GM18498 (cell line): ENCODE data around the gene FAM241A.
A peak's percentile ranks its signal among the peaks of the same experiment; 100 is the strongest.

ENCODE experiments used
- ATAC-seq: cut with Tn5 transposase; IDR thresholded peaks from one replicate; pipeline ENCODE4 v1.9.1; 2021; ENCODE audit warnings: mild to moderate bottlenecking, moderate library complexity; ENCODE audit not compliant: unreplicated experiment

Gene FAM241A

DNA sequence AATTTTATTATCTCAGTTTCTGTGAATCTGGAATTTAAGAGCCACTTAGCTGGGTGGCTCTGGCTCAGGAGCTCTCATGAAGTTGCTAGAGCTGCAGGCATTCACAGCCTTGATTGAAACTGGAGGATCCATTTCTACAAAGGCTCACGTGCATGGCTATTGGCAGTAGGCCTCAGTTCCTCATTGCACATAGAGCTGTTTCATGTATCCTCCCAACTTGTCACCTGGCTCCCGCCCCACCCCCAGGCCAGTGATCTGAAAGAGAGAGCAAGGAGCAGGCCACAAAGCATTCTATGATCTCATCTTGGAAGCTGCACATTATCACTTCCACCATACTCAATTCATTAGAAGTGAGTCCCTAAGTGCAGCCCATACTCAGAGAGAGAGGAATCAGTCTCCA lies 67.8 kb downstream of the FAM241A start:
- peak; percentile 77 for ATAC-seq

DNA sequence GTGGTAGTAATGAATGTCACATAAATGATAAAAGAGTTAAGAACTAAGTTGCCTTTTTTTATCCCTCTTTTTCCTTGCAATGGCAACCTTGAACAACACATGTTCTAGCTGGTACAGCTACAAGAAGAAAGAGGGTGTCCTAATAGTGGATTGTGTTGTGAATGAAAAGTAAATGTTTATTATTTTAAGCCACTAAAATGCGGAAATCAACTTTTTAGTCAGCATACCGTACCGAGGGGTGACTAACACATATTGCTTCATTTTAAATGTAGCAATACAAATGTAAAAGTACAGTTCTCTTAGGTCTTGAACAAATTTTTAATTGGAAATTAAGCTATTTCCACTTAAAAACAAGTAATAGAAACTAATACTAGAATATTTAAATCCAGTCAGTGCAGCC lies 68.6 kb downstream of the FAM241A start:
- ATAC-seq, result no peak

DNA sequence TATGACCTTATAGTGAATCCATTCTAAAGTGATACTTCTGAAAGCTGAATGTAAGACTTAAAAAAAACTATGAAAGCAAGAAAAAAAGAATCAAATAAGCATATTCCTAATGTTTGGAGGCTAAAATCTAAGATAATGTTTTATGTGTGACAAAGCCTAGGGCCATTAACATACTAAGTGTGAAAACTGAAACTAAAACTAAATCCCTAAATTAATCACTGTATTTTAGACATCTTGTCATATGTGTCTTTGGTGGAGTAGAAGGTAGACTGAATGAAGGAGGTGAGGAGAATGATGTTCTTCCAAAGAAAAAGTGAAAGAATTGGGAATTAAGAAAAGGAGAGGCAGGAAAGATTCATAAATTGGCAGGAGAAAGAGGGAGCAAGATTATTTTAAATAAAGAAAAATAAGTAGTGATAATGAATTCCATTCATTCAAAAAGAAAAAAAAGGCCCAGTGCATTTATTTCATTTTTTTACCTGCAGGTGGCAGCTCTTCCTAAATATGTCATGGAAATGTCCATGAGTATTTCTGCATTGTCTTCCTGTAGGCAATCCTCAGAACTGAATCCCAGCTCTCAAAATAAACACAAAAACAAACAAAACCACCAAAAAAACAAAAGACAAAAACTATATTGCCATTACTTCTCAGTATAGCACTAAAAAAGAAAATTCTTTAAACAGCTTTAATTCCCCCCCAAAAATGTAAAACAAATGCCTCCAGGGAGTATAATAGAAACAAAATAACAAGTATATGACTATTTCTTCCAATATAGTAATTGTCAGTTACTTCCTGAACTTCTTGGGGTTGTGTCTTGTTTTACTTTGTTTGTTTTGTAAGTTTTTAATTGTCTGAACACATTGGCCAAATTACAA lies 69.4 kb downstream of the FAM241A start:
- ATAC-seq, result no peak

DNA sequence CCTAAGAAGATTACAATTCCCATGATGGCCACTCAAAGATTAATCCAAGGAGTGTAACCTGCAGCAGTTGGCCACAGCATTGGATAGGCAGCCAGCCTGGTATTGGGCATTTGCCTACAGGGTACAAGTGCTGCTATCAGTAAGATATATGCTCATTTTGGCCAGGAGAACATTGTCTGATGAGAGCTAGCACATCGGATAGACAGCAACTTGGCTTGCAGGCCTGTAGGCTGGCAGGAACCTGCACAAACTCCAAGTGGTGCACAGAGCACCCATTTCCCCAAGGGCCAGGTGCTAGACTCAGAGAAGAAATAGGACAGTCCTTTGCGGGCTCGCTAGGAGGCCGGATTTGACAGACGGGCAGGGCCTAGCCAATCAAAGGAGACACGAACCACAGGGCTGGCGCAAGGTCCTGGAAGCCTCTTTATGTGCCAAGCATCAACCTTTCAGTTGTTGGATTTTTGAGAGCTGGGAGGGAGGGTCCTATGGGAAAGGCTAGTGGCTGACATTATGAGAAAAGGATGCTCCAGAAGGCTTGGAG lies 74.6 kb downstream of the FAM241A start:
- no peak for ATAC-seq

DNA sequence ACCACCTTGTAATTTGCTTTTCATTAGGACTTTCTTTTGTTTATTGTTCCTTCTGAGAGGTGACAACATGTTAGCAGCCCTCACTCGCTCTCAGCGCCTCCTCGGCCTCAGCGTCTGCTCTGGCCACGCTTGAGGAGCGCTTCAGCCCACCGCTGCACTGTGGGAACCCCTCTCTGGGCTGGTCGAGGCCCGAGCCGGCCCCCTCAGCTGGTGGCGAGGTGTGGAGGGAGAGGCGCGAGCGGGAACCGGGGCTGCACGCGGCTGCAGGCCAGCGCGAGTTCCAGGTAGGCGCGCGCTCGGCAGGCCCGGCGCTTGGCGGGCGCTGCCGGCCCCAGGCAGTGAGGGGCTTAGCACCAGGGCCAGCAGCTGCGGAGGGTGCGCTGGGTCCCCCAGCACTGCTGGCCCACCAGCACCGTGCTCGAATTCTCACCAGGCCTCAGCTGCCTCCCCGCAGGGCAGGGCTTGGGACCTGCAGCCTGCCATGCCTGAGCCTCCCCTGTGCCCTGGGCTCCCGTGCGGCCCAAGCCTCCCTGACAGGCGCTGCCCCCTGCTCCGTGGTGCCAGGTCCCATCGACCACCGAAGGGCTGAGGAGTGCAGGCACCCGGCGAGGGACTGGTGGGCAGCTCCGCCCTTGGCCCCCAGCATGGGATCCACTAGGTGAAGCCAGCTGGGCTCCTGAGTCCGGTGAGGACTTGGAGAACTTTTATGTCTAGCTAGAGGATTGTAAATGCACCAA lies 77.1 kb downstream of the FAM241A start:
- ATAC-seq, result no peak

DNA sequence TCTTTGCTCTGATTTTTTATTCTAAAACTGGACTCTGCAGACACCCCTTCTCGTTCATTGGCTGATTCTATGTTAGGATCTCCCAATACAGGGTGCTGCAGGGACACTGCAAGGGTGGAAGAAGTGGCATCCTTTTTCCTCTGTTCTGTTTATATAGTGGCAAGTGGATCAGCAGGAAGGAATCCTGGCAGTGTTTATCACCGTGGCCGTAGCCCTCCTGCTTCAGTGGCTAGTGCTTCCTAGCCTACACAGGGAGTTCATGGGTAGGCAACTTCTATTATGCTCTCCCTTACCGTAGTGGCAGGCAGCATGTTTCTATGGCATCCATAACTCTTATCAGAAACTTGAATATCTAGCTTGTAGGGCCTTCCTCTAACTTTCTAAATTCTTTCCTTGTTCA lies 79.9 kb downstream of the FAM241A start:
- ATAC-seq, result no peak

DNA sequence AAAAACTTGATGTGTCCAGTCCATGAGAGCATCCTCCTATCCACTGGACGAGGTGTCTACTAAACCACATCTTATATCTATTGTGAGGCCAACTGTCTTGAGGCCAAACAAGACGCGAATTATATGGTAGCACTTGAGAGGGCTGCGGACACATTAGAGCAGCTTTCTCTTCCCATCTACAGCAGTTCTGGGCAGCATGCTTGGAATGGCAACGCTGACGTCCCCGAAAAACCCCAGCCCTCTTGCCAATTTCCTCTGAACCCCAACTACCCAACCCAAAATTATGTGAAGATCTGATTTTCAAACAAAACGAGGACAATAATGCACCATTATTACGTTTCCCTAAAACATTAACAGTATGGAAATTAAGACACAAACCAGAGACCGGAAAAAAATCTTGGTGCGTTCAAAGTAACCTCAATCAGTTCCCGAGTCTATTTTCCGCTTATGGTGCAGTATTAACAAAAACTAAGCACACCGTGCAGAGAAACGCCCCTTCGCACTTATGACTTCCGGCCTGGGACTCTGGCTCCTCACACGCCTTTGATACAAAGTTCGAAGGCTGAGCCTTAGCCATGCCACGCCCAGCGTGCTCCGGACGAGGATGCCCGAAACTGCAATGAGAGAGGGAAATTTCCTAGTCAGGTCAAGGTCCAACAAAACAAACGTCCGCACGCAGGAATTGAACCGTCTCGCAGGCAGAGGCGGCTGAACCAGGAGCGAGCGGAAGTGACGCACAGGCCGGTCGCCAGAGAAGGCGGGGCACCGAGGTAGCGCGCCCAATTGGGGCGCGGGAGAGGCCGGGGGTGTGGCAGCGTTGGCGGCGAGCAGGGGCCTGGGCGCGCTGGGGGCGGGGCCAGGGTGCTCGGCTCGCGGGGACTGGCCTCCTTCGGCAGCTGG lies 85.9 kb downstream of the FAM241A start:
- peak; percentile 90 for ATAC-seq

DNA sequence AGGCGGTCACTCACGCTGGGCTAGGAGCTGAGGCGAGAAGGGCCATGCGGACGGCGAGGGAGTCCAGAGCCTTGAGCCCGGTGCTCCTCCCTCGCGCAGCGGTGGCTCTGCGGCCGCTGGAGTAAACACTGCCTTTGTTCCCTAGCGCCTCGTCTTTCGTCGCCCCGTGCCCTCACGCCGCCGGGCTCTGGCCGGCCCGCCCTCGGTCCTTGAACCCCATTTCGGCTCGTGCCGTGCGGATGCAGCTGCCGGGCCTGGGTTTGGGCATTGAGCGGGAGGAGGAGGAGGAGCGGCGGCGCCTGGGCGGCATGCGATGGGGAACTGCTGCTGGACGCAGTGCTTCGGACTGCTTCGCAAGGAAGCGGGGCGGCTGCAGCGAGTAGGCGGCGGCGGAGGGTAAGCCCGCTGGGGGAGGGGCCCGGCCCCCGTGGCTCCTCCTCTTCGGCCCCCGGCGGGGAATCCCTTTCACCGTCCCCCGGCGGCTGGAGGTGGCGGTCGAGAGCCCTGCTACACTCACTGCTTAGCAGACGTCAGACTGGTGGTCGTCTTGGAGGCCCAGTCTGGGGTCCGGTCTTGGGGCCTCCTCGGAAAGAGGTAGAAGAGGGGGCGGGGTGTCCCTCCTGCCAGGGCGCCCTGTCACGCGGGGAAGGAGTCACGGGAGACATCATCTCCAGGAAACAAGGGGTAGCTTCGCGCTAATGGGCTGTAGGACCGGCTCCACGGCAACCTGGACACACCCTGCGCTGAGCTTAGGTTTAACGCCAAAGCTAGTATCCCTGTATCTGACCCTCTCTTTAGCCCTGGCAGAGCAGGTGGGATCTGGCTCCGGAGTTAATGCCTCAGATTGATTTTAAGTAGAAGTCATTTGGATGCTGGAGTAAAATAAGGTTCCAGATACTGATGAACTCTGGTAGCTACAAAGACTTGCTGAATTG lies 86.8 kb downstream of the FAM241A start, which contains the start of gene AP1AR:
TSS of gene AP1AR (plus strand) at position 9 of the 935 bp plus-strand sequence. CDS start at position 314, 305 bp downstream.
- peak; percentile 75 for ATAC-seq

DNA sequence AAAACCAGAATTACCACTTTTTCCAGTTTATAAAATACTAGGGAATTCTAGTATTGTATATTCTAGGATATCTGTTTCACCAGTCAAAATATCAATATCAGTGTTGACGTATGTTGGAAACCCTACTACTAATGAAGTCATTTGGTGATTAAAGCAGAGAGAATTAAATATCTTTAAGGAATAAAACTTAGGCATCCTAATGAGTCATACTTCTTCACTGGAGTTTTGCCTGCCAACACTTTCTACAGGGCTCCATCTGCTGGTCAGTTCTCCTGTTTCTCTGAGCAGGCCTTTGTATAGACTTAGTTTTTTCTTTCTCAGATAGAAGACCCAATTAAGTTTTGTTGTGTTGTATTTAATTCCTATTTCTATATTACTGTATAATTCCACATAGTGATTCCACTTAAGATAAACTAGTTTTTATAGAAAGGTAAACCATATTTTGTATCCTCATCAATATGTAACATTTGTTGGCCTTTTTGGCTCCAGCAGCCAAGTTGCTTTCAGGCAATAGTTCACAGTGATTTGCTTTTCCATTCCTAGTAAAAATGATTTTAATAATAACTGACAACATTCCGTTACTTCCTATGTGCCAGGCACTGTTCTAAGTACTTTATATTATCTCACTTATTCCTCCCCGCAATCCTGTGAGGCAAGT lies 89.8 kb downstream of the FAM241A start:
- no peak for ATAC-seq

DNA sequence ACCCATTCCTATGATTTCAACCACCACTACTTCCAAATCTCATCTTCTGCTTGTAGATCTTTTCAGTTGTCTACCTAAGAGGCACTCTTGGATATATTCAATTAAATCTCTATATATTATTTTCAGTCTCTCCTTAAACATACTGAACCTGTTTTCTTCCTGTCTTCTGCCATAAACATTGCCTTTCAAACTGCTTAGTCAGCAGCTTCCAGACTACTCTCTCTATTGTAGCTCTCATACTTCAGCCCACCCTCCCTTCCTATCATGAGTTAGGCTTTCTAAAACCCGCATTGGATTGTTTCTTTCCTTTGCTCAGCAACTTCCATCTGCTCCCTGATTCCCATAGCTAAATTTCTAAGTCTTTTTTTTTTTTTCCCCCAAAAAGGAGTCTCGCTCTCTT lies 90.8 kb downstream of the FAM241A start:
- no peak for ATAC-seq

DNA sequence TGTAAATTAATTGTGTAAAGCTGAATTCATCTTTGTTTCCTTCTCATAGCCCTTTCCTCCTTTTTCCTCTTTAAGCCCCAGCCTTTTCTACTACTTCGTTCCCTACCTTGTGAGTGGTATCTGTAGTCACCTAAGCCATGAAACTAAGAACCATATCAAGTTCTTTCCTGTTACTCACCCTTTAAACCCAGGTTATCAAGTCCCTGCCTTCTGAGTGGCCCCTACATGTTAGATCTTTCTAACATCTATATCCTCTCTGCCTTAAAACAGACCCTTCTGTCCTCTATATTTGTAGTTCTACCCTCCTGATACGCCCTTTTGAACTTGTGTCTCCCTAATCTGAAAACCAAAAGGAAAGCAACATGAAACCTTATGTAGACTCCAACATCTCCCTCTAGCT lies 93.6 kb downstream of the FAM241A start:
- no peak for ATAC-seq
